Kidney capillary endothelial cell (primary cell): ENCODE results near the gene FSHR.

Experiments used
- DNase-seq: peaks from one replicate; pipeline ENCODE4 v3.0.0-alpha.2; 2018; ENCODE audit warnings: low spot score

The FSHR gene

DNA sequence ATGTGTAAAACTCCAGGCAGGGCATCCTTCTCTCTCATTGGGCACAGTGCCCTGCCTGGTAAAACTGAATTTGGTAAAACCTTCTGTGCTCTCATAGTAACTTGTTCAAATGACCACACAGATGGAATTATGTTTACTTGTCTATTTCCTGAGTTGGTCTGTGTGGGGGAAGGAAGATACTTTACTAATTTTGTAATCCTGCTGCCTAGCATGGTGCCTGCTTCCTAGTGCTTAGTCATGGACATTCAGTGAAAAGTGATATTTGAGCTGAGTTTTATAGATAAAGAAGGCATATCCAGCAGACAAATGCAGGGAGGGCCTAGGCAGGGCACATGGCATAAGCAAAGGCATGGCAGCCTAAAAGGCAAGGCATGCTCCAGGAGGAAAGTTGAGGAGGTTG, 199.4 kb downstream of the FSHR start:
- no peak for DNase-seq

DNA sequence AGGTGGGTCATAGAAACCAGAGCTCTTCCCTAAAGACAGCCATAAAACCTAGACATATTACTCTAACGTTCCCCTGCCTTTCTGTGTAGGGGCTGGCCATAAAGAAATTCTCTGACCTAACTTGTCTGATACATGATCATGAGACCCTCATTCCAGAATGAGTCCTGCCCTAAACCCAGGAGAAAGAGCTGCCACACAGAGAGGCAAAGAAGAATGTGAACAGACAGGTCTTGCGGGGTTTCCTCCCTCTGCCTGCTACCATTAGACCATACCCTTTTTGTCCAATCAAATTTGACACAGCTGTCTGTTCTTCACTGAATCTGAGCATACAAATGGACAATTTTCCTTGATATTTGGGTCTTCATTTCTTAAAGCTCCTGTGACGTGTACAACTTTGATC, 200.0 kb downstream of the FSHR start:
- no peak for DNase-seq

DNA sequence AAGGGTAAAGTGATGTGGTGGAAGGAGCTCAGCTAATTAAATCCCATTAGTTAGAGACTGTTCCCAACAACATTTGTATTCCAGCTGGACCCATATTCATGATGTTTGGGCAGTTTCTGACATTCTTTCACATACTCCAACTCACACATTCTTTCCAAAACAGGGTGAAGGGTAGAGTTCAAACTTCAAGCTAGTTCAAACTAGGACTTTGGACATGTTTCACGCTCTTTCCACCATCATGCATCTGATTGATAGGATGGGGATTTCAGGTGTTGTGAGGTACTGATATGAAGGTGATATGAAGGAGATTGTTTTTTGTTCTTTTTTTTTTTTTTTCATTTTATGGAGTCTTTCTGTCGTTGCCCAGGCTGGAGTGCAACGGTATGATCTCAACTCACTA, 201.7 kb downstream of the FSHR start:
- DNase-seq: no peak

DNA sequence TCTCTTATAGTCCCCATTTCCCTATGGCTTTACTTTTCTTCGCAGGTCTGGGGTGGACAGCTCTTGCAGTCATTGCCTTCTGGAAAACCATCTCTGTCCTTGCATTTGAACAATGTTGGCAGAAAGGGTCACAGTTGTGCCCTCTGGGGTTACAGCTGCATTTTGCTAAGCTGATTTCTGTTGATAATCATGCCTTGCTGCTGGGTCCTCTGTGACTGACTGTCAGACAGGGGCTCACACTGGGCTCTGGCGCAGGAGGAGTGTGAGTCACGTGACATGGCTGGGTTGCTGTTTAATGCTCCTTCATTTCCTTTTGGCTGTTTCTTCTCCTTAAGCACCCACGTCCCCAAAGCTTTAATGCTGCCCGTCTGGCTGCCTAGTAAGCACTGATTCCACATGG, 202.2 kb downstream of the FSHR start:
- no peak for DNase-seq

DNA sequence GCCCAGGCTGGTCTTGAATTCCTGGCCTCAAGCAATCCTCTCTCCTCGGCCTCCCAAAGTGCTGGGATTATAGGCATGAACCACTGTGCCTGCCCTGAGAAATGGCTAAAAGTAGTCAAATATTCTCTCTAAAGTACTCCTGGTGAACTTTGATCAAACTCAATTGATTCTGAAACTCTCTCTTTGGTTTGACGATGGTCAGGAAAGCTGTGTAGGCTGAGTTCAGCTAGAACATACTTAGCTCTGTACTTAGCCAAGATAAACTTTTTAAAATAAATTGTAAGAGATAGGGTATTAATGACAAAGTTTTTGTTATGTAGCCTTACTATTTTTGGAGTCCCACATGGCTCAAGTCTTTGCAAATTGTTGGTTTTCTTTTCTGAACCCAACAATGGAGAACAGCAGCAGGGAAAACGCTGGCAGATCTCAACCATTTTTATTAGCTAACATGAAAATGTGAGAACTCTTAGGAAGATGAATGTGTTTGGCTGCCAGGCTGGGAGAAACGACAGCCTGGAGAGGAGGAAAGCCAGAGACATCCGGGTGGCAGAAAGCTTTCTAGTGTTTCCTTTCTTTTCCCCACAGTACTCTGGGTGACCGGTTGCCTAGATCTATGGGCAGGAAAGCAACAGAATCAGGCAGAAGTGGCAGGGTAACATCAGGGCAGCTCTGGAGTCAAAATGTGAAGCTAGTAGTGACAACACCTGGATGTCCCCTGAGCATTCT, 205.8 kb downstream of the FSHR start:
- no peak for DNase-seq

DNA sequence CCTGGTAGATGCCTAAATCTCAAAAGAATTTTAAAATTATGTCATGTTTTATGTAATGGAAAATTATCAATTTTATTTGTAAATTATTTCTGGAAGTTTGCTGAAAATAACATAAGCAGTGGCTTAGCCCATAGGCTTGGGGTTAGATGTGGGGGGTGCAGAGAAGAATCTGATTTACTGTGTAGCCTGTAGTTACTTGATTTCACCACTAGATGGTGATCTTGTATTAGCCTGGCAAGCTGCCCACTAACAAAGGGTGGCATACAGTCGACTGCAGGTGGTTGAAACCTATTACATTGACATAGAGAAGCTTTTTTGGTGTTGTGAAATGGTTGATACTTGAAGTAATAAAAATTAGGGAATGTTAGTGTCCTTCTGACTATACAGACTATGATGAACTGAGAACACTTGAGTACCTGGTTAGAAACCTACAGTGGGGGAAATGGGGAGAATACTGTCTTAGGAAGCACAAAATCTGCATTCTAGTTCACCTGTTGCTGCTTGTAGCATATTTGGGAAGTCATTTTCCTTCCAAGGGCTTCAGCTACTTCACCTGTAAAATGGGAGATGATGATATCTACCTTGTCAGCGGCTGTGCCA, 207.8 kb downstream of the FSHR start:
- peak; percentile 62 for DNase-seq

DNA sequence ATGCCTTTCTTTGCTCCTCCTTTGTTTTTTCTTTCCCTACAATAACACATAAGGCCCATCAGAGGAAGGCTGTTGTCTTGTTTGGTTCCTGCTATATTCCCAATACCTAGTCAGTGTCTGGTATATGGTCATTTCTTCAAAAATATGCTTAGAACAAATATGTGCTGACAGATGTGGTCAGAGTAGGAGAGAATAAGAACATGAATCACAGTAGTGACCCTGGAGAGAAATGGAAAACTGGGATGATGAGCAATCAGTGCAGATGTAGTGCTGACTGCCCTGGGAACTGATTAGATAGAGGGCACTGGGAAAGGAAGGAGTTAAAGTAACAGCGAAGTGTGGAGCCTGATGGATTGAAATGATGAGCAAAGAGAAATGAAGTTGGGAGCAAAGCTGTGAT, 209.4 kb downstream of the FSHR start:
- DNase-seq: no peak

DNA sequence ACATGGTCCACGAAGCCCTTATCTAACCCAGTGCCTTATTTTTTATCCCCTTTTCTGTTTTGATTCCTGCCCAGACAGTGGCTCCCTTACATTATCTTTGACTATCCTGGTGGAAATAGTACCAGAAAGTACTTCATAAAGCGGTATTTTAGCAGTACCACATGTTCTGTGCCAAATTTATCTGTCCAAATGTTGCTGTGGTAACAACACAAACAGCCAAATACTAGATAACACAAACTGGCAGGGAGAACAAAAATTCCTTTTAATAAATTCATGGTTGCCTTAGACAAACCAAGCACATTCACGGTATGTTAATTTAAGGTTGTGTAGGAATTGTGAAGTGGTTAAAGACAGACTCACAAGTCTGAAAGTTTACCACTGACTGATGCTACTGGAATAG, 210.9 kb downstream of the FSHR start:
- no peak for DNase-seq

DNA sequence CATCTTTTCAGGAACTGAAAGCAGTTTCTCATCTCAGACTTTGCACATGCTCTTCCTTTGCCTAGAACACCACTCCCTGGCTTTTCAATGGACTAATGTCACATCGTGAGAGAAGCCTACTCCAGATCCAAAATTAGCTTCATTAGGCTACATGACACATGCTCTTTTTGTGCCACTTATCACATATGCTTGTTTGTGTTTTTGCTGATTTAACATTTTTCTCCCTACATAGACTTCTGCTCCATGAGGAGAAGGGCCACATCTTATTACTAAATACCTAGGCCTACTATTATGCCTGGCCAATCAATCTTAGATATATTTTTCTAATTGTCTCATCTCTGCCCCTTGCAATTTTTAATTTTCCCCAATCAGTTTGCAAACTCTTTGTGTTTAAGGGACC, 212.4 kb downstream of the FSHR start:
- no peak for DNase-seq

DNA sequence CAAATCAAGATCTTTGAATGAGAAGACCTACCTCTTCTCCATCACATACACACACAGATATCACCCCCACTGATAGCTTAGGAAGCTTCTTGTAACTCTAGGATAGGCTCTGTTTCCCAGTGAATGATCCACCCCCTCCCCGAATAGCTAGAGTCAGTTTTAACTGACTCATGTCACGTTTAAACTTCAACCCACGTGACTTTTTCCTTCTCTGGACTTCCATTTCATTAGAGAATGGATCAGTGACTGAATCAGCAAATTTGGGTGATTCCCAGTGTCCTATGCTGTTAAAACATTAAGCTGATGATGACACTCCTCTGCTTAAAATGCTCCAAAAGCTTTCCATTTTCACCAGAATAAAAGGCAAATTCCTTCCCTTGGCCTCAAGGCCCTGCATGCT, 212.9 kb downstream of the FSHR start:
- no peak for DNase-seq

DNA sequence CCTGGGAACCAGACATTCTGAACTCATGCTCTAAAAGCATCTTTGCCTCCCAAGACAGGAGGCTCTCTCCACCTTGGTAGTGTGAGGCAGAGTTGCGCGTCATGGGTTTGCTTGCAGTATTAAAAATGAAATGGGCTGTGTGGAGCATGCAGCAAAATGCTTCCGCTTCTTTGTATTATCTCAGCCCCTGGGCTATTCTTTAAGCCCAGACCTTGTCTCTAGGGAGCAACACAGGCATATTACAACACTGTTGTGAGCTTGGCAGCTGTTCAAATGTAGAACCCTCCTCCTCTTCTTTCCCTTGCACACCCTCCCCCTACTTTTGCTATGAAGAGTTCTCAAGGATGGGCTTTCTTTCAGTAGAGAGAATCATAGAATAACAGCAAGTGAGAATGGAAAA, 213.7 kb downstream of the FSHR start:
- DNase-seq: peak; percentile 3

DNA sequence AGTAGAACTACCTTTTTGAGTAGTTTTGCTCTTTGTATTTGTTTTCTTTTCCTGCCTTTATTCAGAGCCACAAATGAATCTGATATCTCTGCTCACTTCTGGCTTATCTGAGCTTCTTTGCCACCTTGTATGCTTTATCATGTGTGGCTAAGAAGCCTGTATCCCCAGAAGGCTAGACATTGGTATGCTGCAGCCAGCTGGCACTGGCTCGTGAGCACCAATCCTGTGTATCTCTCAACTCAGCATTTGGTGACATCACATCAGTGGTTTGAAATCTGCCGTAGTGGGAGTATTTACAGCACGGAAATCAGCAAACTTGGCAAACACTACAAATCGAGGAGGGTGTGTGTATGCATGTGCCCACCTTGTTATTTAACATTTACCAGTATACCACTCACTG, 215.1 kb downstream of the FSHR start:
- DNase-seq: no peak

DNA sequence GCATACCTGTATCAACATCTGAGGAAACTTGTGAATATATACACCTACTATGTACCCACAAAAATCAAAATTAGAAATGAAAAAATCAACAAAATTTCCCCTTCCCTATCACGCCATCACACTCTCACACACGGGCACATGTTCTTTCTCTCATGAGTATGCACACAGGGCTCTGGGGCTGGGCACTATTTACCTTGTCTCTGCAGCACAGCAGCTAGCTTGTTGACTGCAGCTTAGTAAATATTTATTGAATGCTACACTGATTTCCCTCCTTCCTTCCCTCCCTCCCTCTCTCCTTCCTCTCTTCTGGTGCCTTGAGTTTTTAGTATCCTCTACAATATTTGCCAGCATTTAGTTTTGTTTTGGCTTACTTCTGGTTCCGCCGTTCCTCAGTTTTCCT, 216.1 kb downstream of the FSHR start:
- no peak for DNase-seq

DNA sequence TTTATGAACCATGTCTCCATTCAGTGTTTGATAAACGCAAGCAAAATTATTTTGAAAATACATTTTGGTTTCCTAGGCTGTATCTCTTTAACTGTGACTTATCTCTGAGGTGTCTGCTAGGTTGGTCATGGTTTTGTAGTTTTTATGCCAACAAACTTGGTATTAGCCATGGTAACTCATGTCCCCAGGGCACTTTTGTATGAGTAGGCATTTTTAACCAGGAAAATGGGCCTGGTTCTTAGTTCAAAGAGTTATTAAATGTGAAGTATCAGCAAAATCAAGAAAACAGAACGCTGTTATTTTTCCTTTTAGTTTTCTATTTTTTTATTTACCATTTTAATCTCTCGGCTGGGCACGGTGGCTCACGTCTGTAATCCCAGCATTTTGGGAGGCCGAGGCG, 219.5 kb downstream of the FSHR start:
- DNase-seq: no peak

DNA sequence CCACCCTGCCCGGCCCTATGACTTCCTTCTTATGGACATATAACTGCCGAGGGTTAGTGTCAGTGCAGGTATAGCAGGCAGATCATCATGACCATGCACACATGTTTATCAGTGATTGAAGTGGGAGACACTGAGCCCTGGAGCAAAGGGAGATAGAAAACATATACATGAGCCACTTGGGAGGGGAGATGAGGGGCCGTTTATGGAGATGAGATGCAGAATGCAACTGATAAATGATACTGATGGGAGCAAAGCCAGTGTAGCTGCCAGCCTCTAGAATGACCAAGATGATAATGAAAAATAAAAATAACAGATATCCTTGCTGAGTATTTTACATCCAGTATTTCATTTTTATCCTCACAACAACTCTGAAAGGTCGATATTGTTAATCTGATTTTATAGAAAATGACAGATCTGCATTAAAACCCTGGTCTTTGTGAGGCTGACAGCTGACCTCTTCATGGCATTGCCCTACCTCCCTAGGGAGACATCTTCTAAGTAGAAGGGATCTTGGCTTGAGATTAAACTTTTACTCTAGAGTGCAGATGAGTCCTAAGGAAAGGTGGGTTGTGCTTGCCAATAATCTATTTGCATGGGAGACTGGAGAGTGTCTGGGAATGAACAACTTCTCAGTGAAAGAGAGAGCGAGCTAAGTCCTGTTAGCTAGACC, 220.4 kb downstream of the FSHR start:
- no peak for DNase-seq

DNA sequence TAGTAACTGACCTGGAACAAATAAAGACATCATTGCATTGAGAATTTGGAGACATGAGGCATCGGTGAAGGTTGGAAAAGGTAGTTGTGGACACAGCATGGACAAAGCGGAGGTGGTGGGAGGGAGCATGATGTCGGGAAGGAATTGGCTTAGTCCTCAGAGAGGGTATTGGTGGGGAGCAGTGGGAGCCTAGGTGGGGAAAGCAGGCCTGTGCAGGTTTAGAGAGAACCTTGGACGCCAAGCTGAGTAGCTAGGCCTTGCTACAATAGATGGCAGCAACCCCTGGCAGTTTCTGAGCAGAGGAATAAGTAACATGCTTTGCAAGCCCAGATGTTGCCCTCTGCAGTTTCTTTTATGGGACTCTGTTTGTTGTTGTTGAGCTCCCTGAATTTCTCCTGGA, 221.6 kb downstream of the FSHR start:
- DNase-seq: no peak

DNA sequence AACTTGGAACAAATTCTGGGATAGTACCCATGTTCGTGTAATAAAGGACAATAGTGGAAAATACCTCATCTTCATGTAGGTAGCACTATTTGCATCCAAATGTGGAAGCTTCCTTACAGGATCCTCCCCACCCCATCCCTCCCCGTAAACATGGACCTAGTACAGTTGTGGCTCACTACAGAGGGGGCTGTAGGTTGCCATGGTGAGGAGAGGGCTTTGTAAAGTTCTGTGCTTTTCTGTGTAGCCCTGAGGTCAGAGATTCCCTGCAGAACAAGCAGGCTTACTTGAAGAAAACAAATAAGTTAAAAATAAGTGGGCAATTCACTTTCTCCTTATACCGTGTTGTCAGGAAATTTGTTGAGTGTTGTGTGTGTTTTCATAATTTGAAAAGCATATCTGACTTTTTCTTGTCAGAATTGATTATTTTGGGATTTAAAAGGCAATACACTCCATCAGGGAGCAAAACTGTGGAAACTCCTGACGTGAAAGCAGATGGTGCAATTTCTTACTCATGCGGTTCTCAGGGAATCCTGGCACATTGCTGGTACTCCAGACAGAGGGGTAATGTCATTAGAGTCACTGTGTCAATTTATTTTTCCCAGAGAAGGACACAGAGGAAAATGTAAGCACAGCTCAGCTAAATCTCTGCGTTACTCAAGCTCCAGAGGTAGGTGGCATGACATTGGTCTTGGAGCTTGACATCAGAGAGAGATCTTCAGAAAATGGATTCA, 224.6 kb downstream of the FSHR start:
- DNase-seq: no peak

DNA sequence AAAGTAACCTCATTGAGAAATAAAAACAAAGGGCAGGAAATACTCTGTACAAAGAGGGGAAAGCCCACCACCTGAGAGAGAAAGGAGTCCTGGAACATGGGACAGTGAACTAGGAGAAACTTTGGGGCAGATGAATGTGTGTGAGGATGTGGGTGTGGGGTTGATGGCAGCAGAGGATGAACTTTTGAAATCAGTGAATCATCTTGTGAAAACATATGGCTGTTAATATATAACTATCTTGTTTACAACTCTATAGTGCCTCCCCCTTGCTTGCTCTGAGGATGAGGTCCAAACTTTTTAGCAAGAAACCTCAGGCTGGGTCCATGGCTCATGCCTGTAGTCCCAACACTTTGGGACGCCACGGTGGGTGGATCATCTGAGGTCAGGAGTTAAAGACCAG, 227.0 kb downstream of the FSHR start:
- no peak for DNase-seq

DNA sequence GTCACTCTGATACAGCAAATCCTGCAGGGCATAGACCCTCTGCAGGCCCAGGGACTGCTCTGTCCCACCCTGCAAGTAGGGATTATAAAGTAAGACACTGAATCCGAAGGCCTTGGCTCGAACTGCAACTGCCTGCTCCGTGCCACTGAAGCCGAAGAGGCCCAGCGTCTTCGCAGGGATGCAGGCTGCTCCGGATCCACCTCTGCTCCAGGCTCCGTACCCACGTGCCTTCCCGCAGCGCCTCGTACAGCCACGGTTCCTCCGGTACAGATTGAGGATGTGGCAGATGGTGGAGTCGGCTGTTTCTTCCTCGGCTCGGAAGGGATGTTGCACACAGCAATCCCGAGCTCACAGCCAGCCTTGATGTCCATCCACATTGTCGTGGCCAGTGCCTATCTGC, 238.4 kb downstream of the FSHR start:
- DNase-seq: no peak

DNA sequence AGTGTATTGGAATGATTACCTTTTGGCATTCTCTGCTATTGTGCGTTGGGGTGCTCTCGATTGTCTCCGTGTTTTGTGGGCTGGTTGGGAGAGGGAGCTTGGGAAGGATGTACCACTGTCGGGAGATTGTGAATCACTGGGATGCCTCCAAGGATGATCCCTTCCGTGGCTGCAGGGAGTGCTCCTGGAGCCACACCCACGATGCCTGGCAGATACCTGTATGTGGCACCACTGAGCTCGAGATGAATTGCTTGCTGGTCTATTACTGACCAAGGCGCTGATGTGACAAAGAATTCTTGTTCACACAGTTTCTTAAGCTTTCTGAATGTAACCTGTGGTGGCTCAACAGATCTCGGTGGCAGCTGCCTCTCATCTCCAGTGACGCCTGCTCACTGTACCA, 239.1 kb downstream of the FSHR start:
- no peak for DNase-seq

DNA sequence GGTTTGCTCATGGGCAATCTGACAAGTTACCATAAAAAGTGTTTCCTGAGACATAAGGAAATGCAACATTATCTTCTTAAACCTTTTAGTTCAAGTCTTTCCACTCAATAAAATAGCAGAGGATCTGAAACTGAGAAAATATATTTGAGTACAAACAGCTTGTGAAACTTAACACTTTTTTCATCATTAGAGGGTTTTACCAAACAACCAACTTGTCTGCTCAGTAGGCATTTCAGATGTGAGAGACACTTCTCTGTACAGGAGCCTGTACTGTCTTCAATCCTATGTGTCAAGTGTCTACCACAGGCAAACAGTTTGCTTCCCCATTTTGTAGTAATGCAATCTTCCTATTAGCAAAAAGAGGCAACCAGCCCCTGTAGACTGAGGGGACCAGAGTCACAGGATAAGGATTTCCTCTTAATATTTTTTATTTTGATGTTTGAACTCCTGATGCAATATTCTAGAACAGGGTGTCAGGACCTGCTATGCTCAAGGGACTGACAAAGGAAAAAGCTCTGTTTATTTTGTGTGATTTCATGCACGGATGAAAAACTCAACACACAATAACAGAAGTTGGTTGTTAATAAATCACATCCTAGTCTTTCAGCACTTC, 239.7 kb downstream of the FSHR start:
- DNase-seq: no peak
